ENCODE measurements around the gene KCNQ4. TPM values are rescaled to one million over a fixed set of nuclear protein-coding genes. Genes with fewer than 3 reads are reported as not detected.
A peak's percentile ranks its signal among the peaks of the same experiment; 100 is the strongest.

Gene KCNQ4
- total RNA-seq, 1 experiment from 2014 or later = 0.12 TPM

DNA sequence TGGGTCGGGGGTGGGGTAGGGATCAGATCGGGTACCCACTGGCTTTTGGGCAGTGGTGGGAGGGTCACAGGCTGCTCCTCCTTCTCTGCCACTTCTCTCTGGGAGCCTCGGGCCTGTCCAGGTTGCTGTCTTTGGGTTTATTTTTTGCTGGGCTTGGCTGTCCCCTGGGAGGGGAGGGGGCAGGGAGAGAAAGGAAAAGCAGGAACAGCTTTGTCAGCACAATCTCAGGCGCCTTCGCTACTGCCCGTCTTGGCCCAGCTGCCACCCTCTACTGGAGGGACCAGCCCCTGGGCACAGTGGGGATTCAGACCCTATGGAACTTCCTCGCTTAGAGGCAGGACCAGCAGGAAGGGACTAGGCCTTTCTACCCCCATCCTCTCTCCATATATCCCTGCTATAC is 8.4 kb downstream of the KCNQ4 start:
- Histone ChIP-seq H3K27me3 (peaks cover 29% of the 10 kb centered on the region), H3K4me1 (no peaks in the 10 kb centered on the region; the same call in 1 of the 2 replicates), H3K27ac (no peak overlapping the region), H3K4me3 (no peak overlapping the region), H3K9me3 (replicated peaks) (no peaks in the 10 kb centered on the region), H3K36me3 (no peaks in the 10 kb centered on the region)
- no peak for DNase-seq

GRCh38 chr1:40793617-40794016 is 10.0 kb downstream of the KCNQ4 start:
- no peak for DNase-seq
- Histone ChIP-seq H3K4me1 (no peaks in the 10 kb centered on the region; the same call in 1 of the 2 replicates), H3K9me3 (replicated peaks) (no peaks in the 10 kb centered on the region), H3K27ac (no peak overlapping the region), H3K36me3 (no peaks in the 10 kb centered on the region), H3K27me3 (peaks cover 23% of the 10 kb centered on the region), H3K4me3 (no peak overlapping the region)

GRCh38 chr1:40794048-40794447 is 10.5 kb downstream of the KCNQ4 start:
- Histone ChIP-seq H3K4me3 (no peak overlapping the region), H3K9me3 (replicated peaks) (no peaks in the 10 kb centered on the region), H3K36me3 (no peaks in the 10 kb centered on the region), H3K27ac (no peak overlapping the region), H3K27me3 (peaks cover 23% of the 10 kb centered on the region), H3K4me1 (no peaks in the 10 kb centered on the region; the same call in 1 of the 2 replicates)
- no peak for DNase-seq

DNA sequence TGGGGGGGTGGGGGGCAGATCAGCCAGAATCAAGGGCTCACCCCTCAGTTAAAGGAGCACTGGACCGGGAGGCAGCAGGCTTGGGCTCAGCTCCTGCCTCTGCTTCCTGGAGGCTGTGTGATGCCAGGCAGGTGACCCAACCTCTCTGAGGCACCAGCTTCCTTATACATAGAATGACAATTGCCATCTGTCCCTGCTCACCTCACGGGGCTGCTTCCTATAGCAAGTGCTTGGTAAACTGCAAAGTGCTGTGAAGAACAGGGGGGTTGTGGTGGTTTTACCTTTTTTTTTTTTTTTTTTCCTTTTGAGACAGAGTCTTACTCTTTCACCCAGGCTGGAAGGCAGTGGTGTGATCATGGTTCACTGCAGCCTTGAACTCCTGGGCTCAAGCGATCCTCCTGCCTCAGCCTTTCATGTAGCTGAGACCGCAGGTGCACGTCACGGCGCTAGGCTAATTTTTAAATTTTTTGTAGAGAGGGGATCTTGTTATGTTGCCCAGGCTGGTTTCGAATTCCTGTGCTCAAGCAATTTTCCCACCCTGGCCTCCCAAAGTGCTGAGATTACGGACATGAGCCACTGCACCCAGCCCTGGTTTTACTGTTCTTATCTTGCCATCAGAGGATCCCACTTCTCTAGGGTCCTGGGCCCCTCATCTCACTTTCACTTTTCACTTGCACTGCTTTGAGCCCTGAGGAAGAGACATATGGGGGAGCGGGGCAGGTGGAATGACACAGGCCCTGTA is 11.6 kb downstream of the KCNQ4 start:
- DNase-seq = peak in 1 of 2 experiments; percentile 24
- Histone ChIP-seq H3K4me3 (no peak overlapping the region), H3K4me1 (no peaks in the 10 kb centered on the region; the same call in 1 of the 2 replicates), H3K27me3 (peaks cover 14% of the 10 kb centered on the region), H3K27ac (no peak overlapping the region), H3K36me3 (no peaks in the 10 kb centered on the region), H3K9me3 (replicated peaks) (no peaks in the 10 kb centered on the region)

DNA sequence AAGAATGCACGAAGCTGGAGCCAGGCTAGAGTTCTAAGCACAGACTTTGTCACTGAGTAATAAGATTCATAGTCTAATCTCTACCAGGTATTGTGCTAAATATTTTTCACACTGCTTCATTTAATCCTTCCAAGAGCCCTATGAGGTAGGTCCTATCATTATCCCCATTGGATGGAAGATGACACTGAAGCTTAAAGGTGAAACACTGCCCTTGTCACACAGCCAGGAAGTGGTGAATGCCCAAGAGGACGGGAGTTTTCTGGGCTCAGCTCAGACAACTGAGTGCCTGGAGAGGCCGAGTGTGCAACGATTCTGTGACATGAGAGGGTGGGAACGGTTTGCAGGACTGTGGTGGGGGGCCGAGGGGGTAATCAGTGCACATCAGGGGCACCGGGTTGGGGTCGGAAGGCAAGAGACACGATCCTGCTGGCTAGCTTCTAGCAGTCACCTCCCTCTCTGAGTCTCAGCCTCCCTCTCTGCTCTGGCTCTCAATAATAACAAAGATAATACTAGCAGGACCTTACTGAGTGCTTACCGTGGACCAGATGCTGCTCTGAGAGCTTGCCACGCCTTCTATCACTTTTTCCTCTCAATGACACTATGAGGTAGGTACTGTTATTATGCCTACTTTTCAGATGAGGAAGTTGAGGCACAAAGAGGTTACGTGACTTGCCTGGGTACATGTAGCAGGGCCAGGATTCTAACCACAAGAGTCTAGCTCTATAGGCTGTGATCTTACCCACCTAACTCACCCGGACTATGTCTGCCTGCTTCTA is 12.4 kb downstream of the KCNQ4 start:
- peaks cover 7% of the 10 kb centered on the region for H3K27me3 ChIP-seq
- no peak overlapping the region for H3K4me3 ChIP-seq
- no peak overlapping the region for H3K27ac ChIP-seq
- H3K4me1 ChIP-seq = no peaks in the 10 kb centered on the region; the same call in 1 of the 2 replicates
- H3K36me3 ChIP-seq = no peaks in the 10 kb centered on the region
- no peak for DNase-seq
- no peaks in the 10 kb centered on the region for H3K9me3 ChIP-seq (replicated peaks)

GRCh38 chr1:40796939-40797667 is 13.5 kb downstream of the KCNQ4 start:
- Histone ChIP-seq H3K27me3 (peaks cover 7% of the 10 kb centered on the region), H3K4me3 (no peak overlapping the region), H3K27ac (no peak overlapping the region), H3K4me1 (no peaks in the 10 kb centered on the region; the same call in 1 of the 2 replicates), H3K36me3 (no peaks in the 10 kb centered on the region), H3K9me3 (replicated peaks) (no peaks in the 10 kb centered on the region)
- DNase-seq = peak; percentile 63 to 67

GRCh38 chr1:40797668-40798010 is 14.1 kb downstream of the KCNQ4 start:
- Histone ChIP-seq H3K27ac (no peak overlapping the region), H3K27me3 (peaks cover 7% of the 10 kb centered on the region), H3K4me1 (no peaks in the 10 kb centered on the region; the same call in 1 of the 2 replicates), H3K36me3 (no peaks in the 10 kb centered on the region), H3K4me3 (no peak overlapping the region), H3K9me3 (replicated peaks) (no peaks in the 10 kb centered on the region)
- no peak for DNase-seq

DNA sequence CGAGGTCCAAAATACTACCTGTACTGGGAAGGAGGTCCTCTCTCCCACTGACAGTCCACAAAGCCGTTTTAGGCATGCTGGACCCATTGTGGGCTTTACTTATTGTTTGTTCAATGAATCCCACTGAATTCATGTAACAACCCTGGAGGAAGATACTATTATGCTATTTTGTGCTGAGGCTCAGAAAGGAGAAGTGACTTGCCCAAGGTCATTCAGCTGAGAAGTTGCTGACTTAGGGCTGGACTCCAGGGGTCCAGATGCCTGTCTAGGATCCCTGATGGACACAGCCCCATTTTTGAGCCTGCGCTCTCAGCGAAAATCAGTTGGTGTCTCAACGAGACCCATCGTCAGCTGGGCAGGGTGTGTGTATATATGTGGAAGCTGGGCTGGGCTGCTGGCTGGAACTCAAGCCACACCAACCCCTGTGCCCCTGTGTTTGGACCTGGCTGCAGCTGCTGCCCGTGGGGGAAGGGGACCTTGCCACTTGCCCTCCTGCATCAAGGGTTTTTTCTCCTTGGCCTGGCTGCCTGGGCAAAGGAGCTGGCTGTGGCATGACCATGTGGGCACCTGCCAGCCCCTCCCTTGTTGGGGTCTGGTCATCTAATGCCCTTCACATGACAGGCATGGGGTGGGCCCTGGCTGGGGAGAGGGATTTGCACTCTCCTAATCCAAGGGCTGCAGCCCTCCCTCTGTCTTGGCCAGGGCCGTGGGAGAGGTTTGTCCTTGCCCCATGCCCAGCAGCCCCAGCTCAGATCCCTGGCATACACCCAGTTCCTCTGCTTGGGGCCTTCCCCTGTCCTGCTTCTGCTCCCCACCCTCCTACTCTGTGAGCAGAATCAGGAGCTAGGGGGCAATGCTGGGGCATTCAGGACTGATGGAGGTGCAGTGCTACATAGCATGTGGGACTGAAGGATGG is 15.0 kb downstream of the KCNQ4 start:
- no peak for DNase-seq
- Histone ChIP-seq H3K4me3 (no peak overlapping the region), H3K4me1 (no peaks in the 10 kb centered on the region; the same call in 1 of the 2 replicates), H3K27me3 (peaks cover 7% of the 10 kb centered on the region), H3K27ac (no peak overlapping the region), H3K9me3 (replicated peaks) (no peaks in the 10 kb centered on the region), H3K36me3 (no peaks in the 10 kb centered on the region)

DNA sequence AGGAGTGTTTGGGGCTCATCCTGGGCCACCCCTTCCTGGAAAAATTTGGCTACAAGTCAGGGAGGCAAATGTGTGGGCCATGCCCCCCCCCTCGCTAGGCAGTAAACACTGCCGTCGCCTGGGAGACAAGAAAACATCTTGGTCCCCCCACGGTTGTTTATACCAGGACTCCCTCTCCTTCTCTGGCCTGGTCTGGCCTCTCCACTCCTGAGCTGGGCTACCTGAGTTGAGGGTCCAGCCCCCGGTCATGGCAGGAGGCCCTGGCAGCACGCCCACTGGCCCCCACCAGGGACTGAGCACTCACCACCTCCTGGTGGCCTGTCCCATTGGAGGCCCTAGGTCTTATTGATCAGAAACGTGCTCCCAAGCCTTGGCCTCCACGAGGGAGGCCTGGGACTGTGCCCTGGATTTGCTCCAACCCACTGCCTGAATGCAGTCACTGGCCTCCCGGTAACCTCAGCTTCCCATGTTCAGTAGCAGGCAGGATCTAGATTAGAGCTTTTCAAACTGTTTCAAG is 15.8 kb downstream of the KCNQ4 start:
- H3K9me3 ChIP-seq (replicated peaks) = no peaks in the 10 kb centered on the region
- H3K27ac ChIP-seq = no peak overlapping the region
- no peak overlapping the region for H3K4me3 ChIP-seq
- no peaks in the 10 kb centered on the region for H3K36me3 ChIP-seq
- no peaks in the 10 kb centered on the region for H3K27me3 ChIP-seq
- no peak for DNase-seq
- H3K4me1 ChIP-seq = no peaks in the 10 kb centered on the region; the same call in 1 of the 2 replicates

DNA sequence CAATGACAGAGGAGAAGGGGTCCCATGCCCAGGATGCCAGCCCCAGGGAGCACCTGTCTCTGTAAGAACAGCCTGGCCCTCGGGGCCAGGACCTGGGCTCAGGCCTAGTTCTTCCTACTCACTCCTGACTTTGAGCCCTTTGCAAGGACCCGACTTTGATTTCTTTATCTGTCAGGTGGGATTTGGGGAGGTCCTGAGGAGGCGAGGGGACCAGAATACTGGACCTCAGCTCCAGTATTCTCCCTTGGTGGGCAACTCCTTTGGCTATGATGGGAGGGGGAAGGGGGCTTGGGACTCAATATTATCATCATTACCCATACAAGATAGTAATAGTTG is 18.1 kb downstream of the KCNQ4 start:
- H3K9me3 ChIP-seq (replicated peaks) = no peaks in the 10 kb centered on the region
- no peak for DNase-seq
- no peak overlapping the region for H3K27ac ChIP-seq
- no peaks in the 10 kb centered on the region; the same call in 1 of the 2 replicates for H3K4me1 ChIP-seq
- no peaks in the 10 kb centered on the region for H3K36me3 ChIP-seq
- no peaks in the 10 kb centered on the region for H3K27me3 ChIP-seq
- no peak overlapping the region for H3K4me3 ChIP-seq

DNA sequence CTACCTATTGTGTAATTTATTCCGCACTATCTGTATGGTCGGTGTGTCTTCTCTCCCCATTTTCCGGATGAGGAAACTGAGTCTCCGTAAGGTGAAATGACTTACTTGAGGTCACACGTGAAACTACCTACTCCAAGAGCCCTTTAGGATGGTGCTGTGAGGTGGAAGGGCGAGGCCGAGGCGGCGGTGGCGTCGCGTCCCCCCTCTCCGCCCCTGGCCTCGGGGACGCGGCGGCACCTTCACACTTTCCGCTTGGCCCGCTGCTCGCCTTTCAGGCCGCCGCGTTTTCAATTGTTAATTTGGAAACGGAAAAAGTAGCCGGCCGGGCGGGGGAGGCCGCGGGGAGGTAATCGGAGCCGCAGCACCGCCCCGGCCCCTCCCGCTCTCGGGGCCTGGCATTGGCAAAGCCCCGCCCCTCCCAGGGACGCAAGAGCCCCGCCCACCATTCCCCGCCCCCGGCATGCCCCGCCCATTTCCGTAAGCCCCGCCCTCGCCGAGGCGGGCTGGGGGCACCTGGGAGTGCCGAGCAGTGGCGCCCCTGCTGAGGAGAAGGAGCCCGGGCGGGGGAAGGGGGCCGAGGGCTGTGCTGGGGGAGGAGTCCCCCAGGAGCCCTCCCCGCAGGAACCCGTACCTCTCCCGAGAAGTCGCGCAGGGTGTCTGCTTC is 18.6 kb downstream of the KCNQ4 start:
- DNase-seq = no peak

DNA sequence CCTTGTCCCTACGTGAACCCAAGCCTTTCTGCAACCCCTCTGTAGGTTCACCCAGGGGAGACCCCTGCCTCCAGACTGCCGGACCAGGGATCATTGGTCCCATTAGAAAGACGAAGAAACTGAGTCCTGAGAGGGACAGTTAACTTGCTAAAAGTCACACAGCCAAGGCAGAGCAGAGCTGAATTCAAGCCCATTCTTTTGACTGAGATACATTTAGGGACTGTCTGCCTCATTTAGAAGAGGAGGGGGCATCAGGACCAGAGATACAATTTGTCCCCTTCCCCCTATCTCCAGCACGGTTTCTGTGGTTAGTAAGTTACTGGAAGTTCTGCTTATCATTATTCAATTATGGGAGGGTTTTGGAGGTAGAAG is 19.1 kb downstream of the KCNQ4 start:
- Histone ChIP-seq H3K9me3 (replicated peaks) (no peaks in the 10 kb centered on the region), H3K36me3 (no peaks in the 10 kb centered on the region), H3K27ac (no peak overlapping the region), H3K27me3 (no peaks in the 10 kb centered on the region), H3K4me1 (no peaks in the 10 kb centered on the region), H3K4me3 (no peak overlapping the region)
- no peak for DNase-seq

More for the DNA sequence above, 18.6 kb downstream of the KCNQ4 start:
- Histone ChIP-seq H3K27me3 (no peaks in the 10 kb centered on the region), H3K9me3 (replicated peaks) (no peaks in the 10 kb centered on the region), H3K4me3 (no peak overlapping the region), H3K27ac (no peak overlapping the region), H3K4me1 (no peaks in the 10 kb centered on the region; the same call in 1 of the 2 replicates), H3K36me3 (no peaks in the 10 kb centered on the region)

DNA sequence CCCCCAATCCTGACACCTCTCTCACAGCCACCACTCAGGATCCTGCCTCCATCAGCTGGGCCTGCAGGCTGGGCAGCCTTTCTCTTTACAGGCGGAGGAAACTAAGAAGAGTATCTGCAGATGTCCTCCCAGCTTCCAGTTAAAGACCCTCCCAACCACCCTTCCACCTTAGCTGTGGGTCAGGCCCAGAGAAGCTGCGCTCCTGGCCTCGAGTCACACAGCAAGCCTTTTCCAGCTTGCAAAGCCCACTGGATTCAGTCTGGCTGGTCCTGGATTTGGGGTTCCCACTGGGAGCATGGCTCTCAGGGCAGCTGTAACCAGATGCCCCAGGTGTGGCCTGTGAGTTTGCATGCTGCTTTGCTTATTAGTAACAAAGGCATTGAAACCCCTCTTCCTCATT is 19.9 kb downstream of the KCNQ4 start:
- no peaks in the 10 kb centered on the region for H3K4me1 ChIP-seq
- no peak for DNase-seq
- H3K4me3 ChIP-seq = no peak overlapping the region
- H3K9me3 ChIP-seq (replicated peaks) = no peaks in the 10 kb centered on the region
- H3K27me3 ChIP-seq = no peaks in the 10 kb centered on the region
- H3K27ac ChIP-seq = no peak overlapping the region
- H3K36me3 ChIP-seq = no peaks in the 10 kb centered on the region

DNA sequence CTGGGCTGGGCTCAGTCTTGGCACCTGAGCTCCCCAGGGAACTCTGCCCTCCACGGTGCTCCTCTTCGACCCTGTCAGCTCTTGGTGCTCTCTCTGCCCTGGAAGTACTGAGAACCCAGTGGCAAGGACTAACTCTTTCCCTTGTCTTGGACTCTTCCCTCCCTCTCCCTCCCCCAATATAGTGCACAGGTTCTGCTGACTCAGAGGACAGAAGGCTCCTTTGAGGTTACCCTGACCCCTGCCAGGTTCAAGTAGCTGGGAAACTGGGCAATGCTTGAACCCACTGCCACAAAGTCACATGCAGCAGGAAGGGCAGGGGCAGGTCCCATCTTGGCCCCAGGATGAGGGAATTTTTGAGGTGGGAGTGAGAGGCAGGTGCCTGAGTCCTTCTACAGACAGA is 20.3 kb downstream of the KCNQ4 start:
- no peaks in the 10 kb centered on the region for H3K27me3 ChIP-seq
- no peaks in the 10 kb centered on the region for H3K4me1 ChIP-seq
- no peaks in the 10 kb centered on the region for H3K9me3 ChIP-seq (replicated peaks)
- no peak overlapping the region for H3K27ac ChIP-seq
- DNase-seq = no peak
- H3K4me3 ChIP-seq = no peak overlapping the region
- H3K36me3 ChIP-seq = no peaks in the 10 kb centered on the region

Data from SJCRH30 (cell line).